Measurements from ENCODE around the gene CDH13.

CDH13 gene

GRCh38 chr16:83515395-83515794, 888.6 kb downstream of the CDH13 start:
- DNase-seq (ENCODE audit: low read depth): no peak

- no peak for DNase-seq (ENCODE audit: low read depth)
Measured at GRCh38 chr16:83516931-83517330, 890.2 kb downstream of the CDH13 start.

- DNase-seq (ENCODE audit: low read depth): no peak
Measured at GRCh38 chr16:83517398-83517797, 890.6 kb downstream of the CDH13 start.

GRCh38 chr16:83520596-83520995, 893.8 kb downstream of the CDH13 start:
- no peak for DNase-seq (ENCODE audit: low read depth)

GRCh38 chr16:83530293-83530692, 903.5 kb downstream of the CDH13 start:
- peak; percentile 89 for DNase-seq (ENCODE audit: low read depth)

- DNase-seq (ENCODE audit: low read depth): no peak
Measured at GRCh38 chr16:83532634-83533033, 905.9 kb downstream of the CDH13 start.

- DNase-seq (ENCODE audit: low read depth): no peak
Measured at GRCh38 chr16:83533193-83533592, 906.4 kb downstream of the CDH13 start.

GRCh38 chr16:83538707-83539106, 911.9 kb downstream of the CDH13 start:
- no peak for DNase-seq (ENCODE audit: low read depth)

- DNase-seq (ENCODE audit: low read depth): no peak
Measured at GRCh38 chr16:83539736-83540490, 913.1 kb downstream of the CDH13 start.

- no peak for DNase-seq (ENCODE audit: low read depth)
Measured at GRCh38 chr16:83541231-83541630, 914.5 kb downstream of the CDH13 start.

- DNase-seq (ENCODE audit: low read depth): no peak
Measured at GRCh38 chr16:83542491-83542890, 915.7 kb downstream of the CDH13 start.

- DNase-seq (ENCODE audit: low read depth): no peak
Measured at GRCh38 chr16:83549316-83550182, 922.8 kb downstream of the CDH13 start.

GRCh38 chr16:83550183-83550569, 923.4 kb downstream of the CDH13 start:
- no peak for DNase-seq (ENCODE audit: low read depth)

GRCh38 chr16:83552228-83552627, 925.5 kb downstream of the CDH13 start:
- no peak for DNase-seq (ENCODE audit: low read depth)

GRCh38 chr16:83552930-83553329, 926.2 kb downstream of the CDH13 start:
- DNase-seq (ENCODE audit: low read depth): no peak

GRCh38 chr16:83554096-83554495, 927.3 kb downstream of the CDH13 start:
- no peak for DNase-seq (ENCODE audit: low read depth)

- no peak for DNase-seq (ENCODE audit: low read depth)
Measured at GRCh38 chr16:83554540-83554939, 927.8 kb downstream of the CDH13 start.

- DNase-seq (ENCODE audit: low read depth): no peak
Measured at GRCh38 chr16:83561876-83562275, 935.1 kb downstream of the CDH13 start.

GRCh38 chr16:83568345-83568744, 941.6 kb downstream of the CDH13 start:
- DNase-seq (ENCODE audit: low read depth): no peak

- DNase-seq (ENCODE audit: low read depth): peak; percentile 61
Measured at GRCh38 chr16:83574388-83574787, 947.6 kb downstream of the CDH13 start.

GRCh38 chr16:83577078-83577745, 950.4 kb downstream of the CDH13 start:
- DNase-seq (ENCODE audit: low read depth): no peak

GRCh38 chr16:83578171-83578570, 951.4 kb downstream of the CDH13 start:
- no peak for DNase-seq (ENCODE audit: low read depth)

GRCh38 chr16:83579027-83579426, 952.3 kb downstream of the CDH13 start:
- no peak for DNase-seq (ENCODE audit: low read depth)

Data from GM04504 (cell line).